Activated T-helper 1 cell treated with Interleukin-2 at 50 U/mL for 16 hours (primary cell): Measurements from ENCODE around the gene AS3MT.
"Not testable (repeated sequence)": the region's sequence is repeated elsewhere in the genome, so short reads cannot be mapped to it uniquely, and the experiment has no call there.

Experiments used
- DNase-seq: peaks from one replicate; pipeline ENCODE4 v3.0.0-alpha.2; 2020; ENCODE audit warnings: low read depth

Gene AS3MT

DNA sequence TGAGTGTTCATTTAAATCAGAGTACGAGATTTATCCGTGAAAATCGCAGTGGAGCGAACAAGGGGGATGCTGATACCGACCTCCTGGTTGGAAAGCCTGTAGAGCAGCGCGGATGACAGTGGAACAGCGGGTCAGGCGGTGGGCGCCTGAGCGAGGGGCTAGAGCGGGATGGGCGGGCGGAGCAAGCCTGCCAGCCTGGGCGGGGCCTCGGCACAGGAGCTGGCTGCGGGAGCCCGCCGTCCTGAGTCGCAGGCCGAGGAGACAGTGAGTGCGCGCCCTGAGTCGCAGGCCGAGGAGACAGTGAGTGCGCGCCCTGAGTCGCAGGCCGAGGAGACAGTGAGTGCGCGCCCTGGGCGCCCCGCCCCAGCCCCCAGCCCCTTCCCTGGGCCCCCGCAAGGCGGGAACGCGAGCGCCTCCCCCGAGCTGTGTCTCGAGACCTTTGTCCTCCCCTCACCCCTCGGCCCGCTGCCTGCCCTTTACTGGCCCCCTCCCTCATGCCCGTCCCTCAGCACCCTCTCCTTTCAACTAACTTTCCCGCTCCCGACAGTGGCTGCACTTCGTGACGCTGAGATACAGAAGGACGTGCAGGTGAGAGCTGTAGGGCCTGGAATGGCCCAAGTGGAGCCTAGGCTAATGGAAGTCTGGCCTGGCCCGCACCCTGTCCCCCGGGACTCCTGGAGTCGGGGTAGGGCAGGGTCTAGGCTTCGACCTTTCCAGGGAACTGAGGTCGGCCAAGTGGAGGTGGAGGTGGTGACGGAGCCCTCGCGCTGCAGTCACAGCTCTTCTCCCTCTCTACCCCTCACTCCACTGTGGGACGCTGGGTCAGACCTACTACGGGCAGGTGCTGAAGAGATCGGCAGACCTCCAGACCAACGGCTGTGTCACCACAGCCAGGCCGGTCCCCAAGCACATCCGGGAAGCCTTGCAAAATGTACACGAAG, at the start of gene AS3MT:
Gene AS3MT (plus strand): TSS at position 213 of the 941 bp plus-strand sequence. CDS start 123 bp downstream, at position 336.
- no peak for DNase-seq

DNA sequence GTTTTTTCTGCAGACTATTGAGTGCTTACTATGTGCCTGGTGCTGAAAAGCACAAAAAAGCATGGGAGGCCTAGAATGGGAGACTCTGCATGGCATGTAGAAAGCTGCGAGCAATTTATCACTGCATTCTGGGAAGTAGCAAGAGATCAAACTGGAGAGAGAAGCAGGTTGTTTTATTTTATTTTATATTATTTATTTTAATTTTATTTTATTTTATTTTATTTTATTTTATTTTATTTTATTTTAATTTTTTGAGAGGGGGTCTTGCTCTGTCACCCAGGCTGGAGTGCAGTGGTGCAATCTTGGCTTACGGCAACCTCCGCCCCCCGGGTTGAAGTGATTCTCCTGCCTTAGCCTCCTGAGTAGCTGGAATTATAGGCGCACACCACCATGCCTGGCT, 49.3 kb upstream of the AS3MT start:
- DNase-seq = not testable (repeated sequence)

GRCh38 chr10:102822222-102822621, 47.0 kb upstream of the AS3MT start:
- DNase-seq = no peak

GRCh38 chr10:102824664-102825063, 44.6 kb upstream of the AS3MT start:
- DNase-seq = no peak

DNA sequence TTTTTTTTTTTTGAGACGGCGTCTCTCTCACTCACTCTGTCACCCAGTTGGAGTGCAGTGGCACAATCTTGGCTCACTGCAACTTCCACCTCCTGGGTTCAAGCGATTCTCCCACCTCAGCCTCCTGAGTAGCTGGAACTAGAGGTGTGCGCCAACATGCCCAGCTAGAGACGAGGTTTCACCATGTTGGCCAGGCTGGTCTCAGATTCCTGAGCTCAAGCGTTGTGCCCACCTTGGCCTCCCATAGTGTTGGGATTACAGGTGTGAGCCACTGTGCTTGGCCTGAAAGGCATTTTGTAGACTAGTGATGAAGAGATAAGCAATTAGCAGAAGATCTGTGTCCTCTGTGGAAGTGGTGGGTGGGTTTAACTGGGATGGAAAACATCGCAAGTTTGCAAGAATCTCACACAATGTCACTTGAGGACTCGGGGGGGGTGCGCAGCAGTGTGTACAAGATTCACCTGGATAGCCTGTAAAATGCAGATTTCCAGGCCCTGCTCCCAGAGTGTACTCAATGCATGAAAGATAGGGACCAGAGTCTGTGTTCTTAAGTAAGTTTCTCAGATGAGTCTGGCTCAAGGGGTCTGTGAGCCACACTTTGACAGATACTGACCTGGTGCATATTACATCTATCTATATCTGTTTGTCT, 43.0 kb upstream of the AS3MT start:
- DNase-seq = no peak

GRCh38 chr10:102827597-102827975, 41.7 kb upstream of the AS3MT start:
- DNase-seq = no peak

GRCh38 chr10:102831322-102832071, 37.8 kb upstream of the AS3MT start:
- DNase-seq = no peak

GRCh38 chr10:102832248-102832647, 37.0 kb upstream of the AS3MT start:
- no peak for DNase-seq

GRCh38 chr10:102832987-102833386, 36.3 kb upstream of the AS3MT start:
- DNase-seq = no peak

DNA sequence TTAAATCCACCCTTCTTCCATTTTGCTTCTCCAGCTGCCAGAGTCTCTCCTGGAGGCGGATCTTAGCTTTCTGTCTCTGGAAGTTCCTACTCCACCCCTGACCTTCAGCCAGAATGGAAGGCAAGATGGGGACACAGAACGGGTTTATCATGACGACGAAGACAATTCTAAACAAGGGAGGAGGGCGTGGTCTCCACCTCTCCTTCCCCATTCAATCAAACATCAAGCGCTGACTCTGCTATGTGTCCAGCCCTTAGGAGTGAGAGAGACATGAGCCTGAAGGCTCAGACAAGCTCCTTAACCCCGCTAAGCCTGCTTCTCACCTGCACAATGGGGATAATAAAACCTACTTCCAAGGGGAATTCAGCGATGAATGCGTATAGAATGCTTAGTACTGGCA, 35.1 kb upstream of the AS3MT start:
- DNase-seq = no peak

GRCh38 chr10:102835007-102835482, 34.2 kb upstream of the AS3MT start:
- peak; percentile 45 for DNase-seq

- no peak for DNase-seq
Measured at GRCh38 chr10:102837230-102837721, 32.0 kb upstream of the AS3MT start, which contains the start of gene CYP17A1. CYP17A1 (minus strand) TSS chr10:102837413; CDS start chr10:102837361, 52 bp downstream.

DNA sequence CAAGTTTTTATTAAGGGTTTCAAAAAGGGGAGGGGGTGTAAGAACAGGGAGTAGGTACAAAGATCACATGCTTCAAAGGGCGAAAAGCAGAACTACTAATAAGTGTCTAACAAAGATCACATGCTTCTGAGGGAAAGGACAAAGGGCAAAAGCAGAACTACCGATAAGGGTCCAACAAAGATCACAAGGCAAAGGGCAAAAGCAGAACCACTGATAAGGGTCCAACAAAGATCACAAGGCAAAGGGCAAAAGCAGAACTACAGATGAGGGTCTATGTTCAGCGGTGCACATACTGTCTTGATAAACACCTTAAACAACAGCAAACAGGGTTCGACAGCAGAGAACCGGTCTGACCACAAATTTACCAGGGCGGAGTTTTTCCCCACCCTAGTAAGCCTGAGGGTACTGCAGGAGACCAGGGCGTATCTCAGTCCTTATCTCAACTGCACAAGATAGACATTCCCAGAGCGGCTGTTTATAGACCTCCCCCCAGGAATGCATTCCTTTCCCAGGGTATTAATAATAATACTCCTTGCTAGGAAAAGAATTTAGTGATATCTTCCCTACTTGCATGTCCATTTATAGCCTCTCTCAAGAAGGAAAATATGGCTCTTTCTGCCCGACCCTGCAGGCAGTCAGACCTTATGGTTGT, 30.9 kb upstream of the AS3MT start:
- not testable (repeated sequence) for DNase-seq

DNA sequence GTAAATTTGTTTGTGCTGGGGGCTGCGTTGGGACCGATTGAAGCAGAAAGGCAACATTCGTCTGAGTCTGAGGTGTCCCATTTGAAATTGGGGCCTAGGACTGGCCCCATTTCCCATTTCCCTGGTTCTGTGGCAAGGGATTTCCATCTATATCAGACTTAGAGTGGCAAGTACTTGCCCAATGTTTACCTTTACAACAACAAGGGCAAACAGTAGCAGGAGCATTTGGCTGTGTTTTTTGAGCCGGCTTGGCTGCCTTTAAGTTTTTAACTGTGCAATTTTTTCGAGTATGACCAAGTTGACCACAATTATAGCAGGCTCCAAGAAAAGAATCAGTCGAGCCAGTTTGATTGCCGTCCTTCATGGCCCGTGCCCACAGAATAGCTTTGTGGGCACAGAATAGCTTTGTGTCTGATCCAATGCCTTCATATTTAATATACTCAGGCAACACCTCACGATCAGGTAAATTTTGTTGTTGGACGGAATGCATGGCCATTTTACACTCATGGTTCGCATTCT, 27.4 kb upstream of the AS3MT start:
- DNase-seq = no peak

DNA sequence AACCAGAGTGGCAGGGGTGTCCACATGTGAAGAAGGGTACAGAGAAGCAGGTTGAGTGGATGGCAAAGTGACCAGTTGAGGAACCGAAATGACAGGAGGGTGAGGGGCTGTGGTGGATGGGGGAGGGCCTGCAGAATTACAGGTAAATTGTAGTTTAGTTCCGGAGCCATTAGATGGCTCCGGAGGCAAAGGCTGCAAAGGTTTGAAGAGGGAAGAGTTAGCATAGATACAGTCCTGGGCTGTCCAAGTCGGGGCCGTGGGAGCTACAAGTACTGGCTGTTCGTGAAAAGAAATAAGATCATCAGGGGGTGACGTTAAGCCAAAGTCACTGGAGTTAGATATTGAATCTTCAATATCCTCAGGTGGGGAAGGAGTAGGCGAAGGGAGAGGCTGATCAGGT, 26.1 kb upstream of the AS3MT start:
- not testable (repeated sequence) for DNase-seq

- not testable (repeated sequence) for DNase-seq
Measured at GRCh38 chr10:102844190-102844776, 25.0 kb upstream of the AS3MT start.

GRCh38 chr10:102845352-102845902, 23.8 kb upstream of the AS3MT start:
- DNase-seq = no peak

DNA sequence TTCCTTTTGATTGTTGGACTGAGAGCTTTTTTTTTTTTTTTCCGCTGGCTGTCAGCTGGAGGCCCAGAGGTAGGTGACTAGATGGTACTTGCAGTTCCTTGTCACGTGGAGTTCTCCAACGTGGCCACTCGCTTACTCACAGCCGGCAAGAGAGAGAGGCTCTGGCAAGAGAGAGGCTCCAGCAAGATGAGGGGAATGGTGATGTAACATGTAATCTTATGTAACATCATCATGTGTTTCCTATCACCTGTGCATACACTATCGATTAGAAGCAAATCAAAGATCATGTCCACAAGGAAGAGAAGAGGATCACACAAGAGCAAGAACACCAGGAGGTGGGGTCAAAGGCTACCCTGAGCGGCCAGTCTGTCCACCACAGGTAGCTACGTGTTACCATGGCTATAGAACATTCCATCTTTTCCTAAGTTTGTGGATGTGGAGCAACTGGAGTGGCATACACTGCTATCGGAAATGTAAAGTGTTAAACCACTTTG, 19.2 kb upstream of the AS3MT start:
- DNase-seq = no peak

- not testable (repeated sequence) for DNase-seq
Measured at GRCh38 chr10:102853237-102853636, 16.0 kb upstream of the AS3MT start.

GRCh38 chr10:102855731-102856436, 13.4 kb upstream of the AS3MT start:
- not testable (repeated sequence) for DNase-seq
